Stimulated activated CD8-positive, alpha-beta memory T cell treated with anti-CD3 and anti-CD28 coated beads, Interleukin-15, amount 100 ng/mL, for 4 hours (primary cell): ENCODE results near the gene TNFRSF14.
"Not testable (repeated sequence)": the region's sequence is repeated elsewhere in the genome, so short reads cannot be mapped to it uniquely, and the experiment has no call there.

Source experiments
- DNase-seq, 2 donors: peaks; one replicate each; pipeline ENCODE4 v3.0.0-alpha.2; 2020; ENCODE audit warnings: low read depth in 2 of 2

Gene TNFRSF14

DNA sequence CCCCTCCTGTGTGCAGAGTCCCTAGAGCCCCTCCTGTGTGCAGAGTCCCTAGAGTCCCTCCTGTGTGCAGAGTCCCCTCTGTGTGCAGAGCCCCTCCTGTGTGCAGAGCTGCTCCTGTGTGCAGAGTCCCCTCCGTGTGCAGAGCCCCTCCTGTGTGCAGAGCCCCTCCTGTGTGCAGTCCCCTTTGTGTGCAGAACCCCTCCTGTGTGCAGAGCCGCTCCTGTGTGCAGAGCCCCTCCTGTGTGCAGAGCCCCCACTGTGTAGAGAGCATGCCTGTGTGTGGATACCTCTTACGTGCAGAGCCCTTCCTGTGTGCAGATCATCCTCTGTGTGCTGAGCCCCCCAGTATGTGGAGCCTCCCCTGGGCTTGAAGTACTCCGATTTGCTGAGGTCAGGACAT lies 17.8 kb upstream of the TNFRSF14 start:
- DNase-seq, result no peak

DNA sequence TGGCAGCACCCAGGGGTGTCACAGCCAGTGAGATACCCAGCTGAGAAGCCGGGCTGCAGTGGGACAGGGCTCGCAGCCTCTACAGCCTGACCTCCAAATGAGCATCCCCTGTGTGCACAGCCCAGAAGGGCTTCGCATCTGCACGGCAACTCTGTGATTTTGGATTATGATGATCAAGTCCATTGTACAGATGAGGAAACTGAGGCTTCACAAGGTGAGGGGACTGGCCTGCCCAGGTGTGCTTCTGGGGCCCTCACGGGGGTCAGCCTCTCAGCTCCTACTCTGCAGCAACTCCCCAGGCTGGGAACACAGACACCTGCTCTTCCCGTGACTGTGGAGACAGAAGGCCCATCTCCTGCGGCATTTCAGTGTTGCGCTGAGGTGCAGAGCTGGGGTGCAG lies 17.3 kb upstream of the TNFRSF14 start:
- DNase-seq, result no peak

DNA sequence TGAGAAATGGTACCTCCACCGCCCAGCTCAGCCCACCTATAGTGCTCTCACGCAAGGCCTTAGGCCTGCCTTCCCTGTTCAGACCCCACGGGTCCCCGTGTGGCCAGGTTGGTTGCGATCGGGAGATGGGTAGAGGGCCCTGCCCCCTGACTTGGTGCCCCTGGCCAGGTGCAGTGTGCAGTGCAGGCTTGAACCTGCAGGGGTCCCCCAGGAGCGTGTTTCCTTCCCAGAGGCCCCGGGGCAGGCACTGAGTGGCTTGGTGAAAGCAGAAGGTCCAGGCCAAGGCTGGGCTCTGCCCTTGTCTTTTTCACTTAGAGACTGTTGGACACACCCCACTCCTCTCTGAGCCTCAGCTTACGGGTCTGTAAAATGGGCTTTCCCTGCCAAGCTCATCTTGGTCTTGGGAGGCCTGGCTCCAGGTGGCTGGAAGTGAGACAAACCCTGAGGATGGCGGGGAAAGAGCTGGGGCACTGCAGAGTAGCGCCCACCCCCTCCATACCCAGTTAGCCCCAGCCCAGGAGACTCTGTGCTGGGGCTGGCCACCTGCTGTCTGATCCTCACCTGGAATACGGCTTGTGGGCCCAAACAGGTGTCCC lies 16.8 kb upstream of the TNFRSF14 start:
- no peak for DNase-seq

DNA sequence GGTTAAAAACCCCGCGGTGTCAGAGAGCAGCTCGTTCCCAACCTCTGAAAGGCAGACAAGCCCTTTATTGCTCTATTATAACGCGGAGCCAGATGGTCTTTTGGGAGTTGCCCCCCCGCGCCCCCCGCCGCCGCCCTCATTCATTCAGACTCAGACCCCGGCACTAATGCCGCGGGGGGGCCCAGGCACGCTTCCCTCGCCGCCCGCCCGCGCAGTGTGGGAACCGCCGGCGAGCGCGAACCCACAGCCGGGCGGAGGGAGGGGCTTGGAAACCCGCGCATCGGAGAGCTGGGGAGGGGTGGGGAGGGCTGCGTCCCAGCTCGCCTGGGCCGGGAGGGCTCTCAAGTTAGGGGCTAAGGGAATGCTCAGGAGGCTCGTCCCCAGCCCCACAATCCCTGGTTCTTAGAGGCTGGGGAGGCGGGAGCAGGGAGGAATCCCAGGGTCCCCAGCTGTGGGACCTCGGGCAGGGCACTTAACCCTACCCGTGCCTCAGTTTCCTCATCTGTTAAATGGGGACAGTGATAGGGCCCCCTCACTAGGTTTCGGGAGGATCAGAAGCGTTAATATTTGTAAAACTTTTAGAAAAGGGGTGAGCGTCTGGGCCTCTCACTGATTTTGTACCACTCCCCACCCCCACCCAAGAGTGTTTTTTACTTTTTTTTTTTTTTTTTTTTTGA lies 15.2 kb upstream of the TNFRSF14 start:
- no peak for DNase-seq

DNA sequence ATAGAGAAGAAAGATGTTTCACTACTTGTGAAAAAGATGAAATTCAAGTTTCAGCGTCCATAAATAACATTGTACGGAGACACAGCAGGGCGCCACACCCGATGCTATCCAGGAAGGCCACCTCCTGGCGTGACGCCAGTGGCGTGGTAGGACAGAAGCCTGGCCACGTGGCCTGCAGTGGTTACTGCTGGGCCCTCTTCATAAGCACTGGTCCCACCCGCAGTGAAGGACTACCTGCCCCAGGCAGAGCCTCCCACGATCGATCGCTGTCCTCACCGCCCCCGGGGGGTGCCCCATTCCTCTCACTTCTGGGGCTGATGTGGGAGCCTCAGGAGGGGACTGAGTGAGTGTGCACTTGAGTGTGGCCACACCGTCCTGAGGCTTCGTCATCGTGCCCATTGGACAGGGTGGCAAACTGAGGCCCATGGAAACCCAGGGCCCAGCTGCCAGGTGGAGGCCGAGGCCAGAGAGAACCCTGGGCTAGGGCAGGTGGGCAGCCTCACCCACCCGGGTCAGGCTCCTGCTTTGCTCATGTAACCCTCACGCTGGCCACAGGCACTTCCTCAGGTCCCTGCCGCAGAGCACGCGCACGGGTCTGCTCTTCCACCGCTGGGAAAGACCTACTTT lies 14.4 kb upstream of the TNFRSF14 start:
- DNase-seq, result no peak

DNA sequence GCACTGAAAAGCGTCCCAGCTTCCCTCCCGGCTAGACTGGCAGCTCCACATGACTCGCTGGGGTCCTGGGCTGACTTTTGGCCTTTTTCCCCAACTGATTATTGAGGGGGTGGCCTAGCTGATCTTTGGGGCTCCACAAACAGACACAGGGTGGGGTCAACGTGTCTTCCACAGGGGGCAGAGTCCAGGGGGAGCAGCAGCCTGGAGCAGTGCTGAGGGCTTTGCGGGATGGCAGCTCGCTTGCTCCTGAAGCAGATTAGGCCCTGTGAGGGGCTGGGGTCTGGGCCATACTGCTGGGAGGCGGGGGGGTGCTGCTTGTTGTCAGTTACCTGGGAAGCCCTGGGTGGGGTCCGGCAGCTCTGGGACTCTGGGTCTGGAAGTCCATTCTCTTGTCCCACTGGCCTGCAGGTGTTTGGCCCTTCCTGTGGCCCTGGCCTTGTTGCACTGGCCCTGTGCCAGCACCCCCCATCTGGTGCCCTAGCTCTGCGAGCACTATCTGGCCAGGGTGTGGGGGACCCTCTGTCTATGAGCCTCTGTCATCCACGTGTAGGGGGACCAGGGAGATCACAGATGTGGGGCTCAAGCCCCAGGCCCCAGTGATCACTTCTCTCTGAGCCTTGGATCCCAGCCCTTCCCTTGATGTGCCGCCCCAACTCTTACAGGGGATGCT lies 13.8 kb upstream of the TNFRSF14 start:
- DNase-seq, result no peak

DNA sequence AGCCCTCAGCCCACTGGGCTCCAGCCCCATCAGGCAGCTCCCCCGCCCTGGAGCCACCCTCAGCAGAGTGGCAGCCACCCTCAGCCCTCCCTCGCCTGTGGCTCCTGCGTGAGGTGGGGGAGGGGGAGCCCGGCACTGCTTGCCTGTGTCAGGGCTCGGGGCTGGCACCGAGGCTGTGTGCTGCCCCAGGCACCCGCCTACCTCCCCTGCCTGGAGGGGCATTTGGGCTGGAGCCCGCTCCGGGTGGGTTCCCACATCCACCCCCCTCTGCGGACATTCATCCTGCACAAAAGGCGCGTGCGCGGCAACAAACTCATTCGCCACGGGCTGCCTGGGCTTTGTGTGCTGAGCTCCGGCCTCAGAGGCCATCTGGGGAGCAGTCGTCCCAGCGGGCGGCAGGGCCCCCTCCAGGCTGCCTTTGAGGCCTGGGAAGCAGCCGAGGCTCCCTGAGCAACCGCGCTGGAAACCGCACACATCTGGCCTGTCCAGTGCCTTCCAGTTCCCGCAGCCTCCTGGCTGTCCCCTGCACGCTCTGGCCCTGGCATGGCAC lies 12.6 kb upstream of the TNFRSF14 start:
- DNase-seq, result no peak

DNA sequence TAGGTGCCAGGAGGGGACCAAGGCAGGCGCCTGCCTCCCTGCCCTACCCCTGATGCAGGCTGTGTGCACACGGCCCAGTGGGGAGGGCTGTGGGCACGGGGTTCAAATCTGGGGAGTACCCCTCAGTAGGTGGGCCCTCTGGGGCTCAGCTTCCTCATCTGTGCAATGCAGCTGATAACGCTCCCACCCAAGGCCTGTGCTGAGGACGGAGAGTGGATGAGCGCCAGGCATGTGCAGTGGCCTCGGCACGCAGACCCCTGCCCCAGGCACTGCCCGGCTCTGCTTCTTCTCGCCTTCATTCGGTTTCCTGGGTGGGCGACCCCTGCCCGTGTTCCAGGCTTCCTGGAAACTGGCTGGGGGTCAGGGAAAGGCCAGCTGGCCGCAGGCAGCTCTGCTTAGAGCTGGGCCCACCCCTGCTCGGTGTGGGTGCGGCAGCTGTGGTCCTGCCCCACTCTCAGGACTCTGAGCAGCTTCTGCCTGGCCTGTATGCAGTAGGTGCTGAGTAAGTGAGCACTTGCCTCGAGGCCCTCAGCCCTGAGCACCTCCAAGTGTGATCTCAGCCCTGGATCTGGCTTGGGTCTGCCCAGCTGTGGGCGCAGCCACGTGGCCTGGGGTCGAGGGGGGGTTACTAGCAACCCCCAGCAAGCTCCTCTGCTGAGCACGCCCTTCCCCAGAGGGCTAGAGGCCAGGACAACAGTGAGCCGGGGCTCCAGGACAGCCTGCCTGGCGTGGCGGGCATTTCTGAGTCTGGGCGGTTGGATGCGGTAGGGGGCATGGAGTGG lies 11.9 kb upstream of the TNFRSF14 start:
- no peak for DNase-seq

DNA sequence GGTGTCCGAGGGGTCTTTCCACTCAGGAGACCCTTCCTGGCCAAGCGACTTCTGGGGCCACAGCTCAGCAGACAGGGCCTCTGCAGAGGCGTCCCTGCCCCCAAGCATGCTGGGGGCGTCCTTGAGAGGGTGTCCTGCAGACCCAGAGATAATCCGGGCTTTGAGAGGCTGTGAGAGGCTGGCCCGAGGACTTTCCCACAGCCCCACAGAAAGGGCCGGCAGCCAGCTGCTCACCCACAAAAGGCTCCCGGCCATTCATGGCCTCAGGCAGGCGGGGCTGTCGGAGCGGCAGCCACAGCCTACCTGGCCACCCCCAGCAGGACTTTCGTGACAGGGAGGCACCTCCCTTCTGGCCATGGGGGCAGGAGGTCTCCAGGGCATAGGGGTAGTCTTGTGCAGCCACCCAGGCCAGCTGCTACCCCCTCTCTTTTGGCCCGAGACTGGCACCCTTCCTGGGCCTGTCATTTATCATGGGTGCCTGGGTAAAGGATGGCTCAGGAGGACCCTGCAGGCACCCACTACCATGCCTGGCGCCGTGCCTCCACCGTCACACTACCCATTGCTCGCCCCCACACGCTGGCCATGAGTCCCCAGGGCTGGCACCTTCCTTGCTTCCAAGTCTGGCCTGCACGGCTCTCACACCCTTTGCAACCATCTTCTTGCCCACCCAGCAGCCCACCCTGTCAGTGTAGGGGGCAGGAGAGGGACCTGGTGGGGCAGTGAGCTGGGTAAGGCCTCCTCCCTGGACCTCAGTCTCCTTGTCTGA lies 11.1 kb upstream of the TNFRSF14 start:
- DNase-seq, result no peak

DNA sequence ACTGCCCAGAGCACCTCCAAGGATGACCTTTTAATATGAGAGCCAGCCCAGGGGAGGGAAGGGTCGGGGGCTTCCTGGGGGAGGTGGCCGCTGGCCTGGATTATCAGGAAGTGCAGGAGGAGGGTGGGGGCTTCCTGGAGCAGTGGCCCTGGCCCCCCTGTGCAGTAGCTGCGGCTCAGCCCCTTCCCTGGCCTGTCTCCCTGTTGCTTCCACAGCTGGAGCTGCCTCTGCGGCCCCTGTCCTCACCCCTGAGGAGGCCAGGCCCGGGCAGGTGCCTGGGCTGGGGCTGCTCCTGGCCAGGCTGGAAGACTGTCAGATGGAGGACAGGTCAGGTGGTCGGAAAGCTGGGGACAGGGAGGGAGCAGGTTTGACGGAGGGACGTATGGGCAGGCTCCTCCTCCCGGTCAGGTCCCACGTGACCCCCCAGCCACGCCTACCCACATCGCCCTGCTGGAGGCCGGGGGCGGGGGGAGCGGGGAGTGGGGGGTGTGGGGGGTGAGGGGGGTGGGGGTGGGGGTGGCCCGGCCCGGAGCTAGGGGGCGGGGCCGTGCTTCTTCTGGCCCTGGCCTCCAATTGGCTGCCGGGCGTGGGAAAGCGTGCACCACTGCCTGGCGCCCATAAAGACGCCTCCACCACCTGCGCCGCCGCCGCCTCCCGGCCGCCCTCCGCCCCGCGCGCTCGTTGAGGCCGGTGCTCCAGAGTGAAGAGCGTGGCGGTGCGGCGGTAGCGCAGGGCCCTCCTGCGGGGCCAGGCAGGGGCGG lies 10.2 kb upstream of the TNFRSF14 start:
- peak; percentile 79 to 80 for DNase-seq

DNA sequence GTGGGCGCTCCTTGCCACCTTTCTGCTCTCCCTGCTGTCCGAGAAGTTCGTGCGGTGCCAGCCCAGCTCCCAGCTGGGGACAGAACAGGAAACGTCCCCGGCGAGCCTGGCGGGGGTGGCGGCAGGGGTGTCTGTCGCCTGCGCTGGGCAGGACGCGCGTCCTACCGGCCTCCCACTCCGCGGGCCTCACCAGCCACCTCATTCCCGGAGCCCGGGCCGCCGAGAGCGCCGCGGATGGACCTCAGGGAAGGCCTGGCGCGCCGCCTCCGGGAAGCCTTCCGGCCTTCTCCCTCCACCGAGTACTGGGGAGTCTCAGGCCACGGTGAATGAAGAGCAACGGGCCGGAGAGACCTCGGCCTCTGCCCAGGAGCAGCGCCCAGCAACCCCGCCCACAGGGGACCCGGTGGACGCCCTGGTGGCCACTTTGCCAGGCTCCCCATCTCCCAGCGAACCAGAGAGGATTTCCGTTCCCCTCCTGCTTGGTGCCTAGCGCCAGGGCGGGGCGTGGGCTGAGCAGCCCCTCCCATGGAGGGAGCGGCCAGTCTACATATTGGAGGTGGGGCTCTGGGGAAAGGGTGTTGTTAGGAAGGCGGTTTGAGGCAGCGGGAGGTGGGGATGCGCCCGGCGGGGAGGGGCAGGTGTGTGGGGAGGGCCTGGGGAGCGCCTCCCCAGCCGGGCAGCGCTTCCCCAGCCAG lies 9.5 kb upstream of the TNFRSF14 start:
- DNase-seq, result peak; percentile 63 to 71

DNA sequence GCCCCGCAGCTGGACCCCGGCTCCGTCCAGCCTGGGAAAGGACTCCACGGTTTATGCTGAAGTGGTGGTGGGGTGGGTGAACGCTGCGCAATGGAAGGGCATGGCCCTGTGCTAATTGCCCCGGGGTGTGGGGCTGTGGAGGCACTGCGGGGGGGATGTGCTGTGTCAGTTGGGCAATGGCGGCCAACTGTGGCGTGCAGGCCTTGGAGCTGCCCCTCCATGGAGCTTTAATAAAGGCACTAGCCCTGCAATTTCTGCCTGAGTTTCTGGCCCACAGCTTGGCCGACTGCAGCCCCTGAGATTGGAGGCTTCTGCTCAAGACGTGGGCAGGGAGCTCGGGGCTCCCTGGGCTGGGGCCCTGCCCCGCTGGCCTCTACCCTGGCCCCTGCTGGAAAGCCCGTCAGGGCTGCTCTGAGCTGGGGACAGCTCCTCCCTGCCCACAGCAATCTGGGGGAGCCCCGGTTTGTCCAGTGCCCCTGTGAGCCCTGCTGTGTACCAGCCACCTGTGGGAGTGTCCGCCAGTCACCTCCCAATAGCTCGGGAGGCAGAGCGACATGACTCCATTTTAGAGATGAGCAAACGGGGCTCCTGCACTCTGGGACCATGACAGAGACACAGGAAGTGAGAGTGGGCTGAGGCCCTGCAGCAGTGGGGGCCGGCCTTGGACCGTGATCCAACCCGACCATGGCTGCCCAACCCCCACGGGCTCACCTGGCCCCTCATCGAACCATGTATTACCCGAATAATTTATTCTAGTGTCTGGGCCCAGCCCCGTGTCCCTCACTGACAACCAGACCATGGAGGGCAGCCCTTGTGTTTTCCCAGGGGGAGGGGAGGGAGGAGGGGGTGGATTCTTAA lies 8.7 kb upstream of the TNFRSF14 start:
- DNase-seq, result no peak

DNA sequence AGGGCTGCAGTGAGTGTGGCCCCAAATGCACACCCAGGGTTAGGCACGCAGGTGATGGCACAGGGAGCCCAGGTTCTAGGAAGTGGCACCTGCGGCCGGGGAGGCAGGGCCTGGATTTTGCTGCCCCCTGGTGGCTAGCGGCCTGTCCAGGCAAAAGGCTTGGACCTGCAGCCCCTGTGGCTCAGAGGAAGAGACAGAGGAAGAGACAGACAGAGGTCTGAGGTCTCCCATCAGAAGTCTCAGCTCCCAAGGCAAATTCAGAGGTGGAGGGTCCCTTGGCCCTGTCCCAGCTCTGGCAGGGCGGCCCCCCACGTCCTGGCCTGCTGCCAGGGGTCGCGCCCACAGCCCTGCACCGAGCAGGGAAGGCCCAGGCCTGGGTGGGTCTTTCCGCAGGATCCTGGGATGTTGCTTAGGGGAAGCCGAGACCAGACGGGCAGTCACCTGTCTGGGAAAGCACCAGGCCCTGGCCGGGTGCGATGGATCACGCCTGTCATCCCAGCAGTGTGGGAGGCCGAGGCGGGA lies 8.0 kb upstream of the TNFRSF14 start:
- DNase-seq, result peak; percentile 62 to 71

DNA sequence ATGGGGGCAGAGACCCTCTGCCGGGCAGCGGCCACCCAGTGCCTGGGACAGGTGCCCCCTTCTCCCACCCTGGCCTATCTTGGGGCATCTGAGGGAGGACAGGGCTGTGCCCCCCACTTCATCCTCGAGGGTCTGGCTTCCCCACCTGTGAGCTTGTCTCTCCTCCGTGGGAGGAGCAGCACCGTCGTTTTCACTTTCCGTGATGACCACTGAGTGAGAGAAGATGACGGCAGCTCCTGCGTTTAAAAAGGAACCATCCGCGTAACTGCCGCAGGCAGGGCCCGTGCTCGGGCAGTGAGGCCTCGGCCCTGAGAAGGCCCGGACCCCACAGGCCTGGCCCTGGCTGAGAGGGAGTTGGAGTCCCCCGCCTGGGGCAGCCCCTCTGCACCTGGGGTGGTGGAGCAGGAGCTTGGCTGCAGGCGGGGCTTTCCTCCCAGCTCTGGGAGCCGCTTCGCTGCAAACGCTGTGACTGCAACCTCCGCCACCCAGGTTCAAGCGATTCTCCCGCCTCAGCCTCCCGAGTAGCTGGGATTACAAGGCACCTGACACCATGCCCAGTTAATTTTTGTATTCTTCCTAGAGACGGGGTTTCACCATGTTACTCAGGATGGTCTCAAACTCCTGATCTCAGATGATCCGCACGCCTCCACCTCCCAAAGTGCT lies 6.7 kb upstream of the TNFRSF14 start:
- not testable (repeated sequence) for DNase-seq

DNA sequence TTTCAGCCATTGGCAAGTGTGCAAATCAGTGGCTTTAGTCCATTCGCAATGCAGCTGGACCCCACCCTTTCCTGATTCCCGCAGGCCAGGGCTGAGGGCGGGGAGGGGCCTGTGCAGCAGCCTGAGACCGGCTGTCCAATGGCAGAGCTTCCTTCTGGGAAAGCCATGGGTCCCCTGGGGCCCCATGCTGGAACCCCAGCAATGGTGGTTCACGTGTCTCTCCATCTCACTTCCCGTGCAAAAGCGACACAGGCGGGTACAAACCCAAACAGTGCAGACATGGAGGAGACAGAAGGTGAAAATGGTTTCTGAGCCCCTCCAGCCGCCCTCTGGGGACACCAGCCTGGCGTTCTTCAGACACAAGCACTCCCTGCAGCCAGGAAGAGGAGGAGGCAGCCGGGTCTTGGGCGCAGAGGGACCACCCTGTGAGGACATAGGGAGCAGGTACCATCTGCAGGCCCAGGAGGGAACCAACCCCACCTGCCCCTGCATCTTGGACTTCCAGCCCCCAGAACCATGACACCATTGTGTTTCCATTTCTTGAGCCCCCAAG lies 5.8 kb upstream of the TNFRSF14 start:
- not testable (repeated sequence) for DNase-seq

DNA sequence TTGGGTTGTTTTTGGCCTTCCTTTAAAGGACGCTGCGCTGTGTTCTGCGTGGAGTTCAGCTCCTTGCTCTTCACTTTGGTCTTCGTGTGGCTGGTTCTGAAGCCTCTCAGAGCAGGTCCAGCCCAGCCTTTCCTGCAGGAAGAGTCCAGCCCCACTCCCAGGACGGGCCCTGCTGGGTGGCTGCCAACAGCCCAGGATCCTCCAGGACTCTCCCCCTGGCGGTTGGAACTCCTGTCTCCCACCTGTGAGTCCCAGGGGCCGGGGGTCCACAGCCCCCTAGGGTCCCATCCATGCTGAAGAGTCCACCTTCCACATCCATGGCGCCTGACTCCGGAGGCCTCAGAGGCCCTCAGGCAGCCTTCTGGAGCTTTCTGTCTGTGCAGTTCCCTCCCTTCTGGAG lies 4.6 kb upstream of the TNFRSF14 start:
- not testable (repeated sequence) for DNase-seq

DNA sequence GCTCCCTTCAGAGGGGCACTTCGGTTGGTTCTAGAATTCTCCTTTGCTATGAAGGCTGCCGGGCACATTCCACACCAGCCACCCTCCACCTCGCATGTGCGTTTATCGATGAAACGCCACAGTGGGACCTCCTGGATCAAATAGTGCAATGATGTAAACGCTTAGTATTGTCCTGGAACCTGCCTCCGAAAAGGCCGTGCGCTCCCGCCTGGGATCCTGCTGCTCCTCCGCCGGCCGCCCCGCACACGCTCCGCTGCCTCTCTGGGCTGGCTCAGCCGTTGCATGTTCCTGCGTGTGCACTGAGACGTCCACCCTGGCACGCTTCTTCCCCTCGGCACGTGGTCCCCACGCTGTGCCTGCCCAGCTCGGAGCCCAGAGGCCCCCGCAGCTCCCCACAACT lies 4.0 kb upstream of the TNFRSF14 start:
- DNase-seq, result no peak
